GM18951 (cell line): ENCODE data around the gene TMPRSS15.

Source experiments
- POLR2A ChIP-seq: IDR thresholded peaks from 4 replicates; pipeline ENCODE4 v1.6.1; 2011; ENCODE audit warnings: mild to moderate bottlenecking; ENCODE audit not compliant: insufficient read length, insufficient read depth; ENCODE audit errors: extremely low read depth
- in situ Hi-C: fragments of 300-500 bp; cut with MboI; formaldehyde crosslinking; loops from one replicate; pipeline ENCODE4 v1.12.0; 2022; ENCODE audit warnings: low sequenced_read_pairs, mixed read lengths, inconsistent platforms; ENCODE audit not compliant: unreplicated experiment

The TMPRSS15 gene

DNA sequence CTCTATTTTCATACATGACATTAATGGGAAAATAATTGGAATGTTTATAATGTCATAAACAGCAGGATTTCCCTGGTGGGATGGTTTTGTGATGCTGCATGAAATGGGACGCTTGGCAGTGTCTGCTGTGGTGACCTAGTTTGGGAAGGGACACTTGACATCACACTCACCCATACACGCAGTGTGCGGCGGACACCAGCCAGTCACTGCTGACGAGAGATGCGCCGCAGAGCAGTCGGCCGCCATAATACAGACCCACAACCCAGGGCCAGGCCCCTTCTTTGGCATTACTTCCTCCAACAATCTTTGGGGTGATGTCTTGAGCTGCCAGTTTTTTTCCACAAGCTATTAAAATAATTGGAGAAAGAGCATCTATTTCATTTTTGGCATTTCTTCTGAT lies 109.5 kb downstream of the TMPRSS15 start:
- TF ChIP-seq POLR2A = no peak
- in situ Hi-C loops = no loop called here

DNA sequence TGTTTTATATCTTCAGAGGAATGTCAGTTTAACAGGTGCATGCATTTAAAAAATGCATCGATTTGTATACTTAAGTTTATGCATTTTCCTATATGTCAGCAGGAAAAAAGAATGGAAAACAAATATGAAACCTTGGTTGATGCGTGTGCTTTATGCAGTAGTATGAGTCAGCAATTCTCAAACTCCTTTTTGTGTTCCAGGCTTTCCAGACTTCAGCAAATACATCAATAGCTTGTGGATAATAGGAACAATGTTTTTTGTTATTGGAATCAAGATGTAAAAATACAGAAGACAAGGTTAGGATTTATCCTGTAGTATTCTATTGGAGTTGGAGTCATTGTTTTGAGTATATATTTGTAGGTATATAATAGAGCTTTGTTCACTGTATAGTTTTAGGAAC lies 113.7 kb downstream of the TMPRSS15 start:
- TF ChIP-seq POLR2A = no peak
- in situ Hi-C loops = no loop called here

DNA sequence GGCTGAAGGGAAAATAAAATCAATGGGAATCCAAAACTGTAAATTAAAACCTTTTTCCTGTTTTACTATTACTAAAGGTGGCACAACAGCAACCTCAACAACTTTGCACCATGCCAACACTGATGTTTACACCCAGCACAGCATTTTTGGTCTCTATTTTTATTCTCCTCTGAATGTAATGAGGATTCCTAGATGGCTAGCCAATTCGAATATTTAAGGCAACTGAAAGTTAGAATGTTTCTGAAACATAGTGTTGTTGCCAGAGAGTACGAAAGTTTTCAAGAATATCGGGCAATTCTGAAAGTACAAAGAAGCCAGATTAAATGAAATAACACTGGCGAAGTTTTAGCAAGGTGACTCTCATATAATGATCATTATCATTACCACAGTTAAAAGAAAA lies 118.2 kb downstream of the TMPRSS15 start:
- in situ Hi-C loops = no loop called here
- TF ChIP-seq POLR2A = no peak

DNA sequence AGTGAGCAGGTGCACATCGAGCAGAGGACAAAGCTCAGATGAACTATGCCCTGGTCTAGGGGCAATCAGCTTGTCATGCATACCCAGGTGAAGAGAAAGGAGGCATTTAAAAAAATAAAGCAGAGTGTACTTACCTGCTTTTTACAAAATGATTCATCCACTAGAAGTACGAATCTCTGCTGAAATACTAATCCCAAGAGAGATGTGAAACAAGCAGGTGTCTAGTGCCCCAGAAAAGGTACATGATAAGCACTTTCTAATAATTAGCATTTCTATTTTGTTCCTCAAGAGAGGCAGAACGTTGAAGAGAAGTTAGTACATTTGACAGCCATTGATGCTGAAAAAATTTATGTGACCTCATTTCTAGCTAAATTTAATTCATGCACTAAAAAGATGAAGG lies 127.8 kb downstream of the TMPRSS15 start:
- no peak for TF ChIP-seq POLR2A
- in situ Hi-C loops = no loop called here

DNA sequence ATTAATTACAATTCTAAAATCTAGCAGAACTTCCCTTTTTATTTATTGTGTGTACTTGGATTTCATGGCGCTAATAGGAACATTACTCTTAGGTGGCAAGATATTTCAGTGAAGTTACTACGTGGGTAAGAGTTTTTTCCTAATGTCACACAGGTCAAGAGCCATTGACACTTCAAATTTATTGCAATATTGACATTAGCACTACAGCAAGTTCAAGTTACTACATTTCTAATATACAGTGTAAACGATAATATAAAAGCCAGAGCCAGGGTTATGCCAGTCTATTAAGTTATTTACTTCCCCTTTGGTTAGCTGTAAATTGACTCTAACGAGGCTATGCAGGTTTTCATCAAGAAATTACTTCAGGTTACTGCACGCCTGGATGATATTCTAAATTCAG lies 129.2 kb downstream of the TMPRSS15 start:
- TF ChIP-seq POLR2A = no peak
- in situ Hi-C loops = no loop called here

DNA sequence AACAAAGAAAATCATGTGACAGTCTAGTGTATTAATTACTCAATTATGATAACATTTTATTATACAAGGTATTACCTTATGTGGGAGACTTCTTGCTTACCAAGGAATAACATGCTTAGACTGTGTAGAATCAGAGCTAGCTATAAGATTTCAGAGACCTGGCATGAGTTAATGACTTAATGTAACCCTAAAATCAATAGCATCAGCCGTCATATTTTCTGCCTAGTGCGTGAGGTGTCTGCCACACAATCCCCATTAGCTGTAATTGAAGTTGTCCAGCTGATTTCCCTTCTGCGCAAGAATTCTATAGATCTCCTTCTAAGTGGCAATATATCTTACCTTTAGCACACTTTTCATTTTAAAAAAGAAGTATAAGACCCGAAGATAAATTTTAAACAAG lies 130.2 kb downstream of the TMPRSS15 start:
- TF ChIP-seq POLR2A = no peak
- in situ Hi-C loops = no loop called here

DNA sequence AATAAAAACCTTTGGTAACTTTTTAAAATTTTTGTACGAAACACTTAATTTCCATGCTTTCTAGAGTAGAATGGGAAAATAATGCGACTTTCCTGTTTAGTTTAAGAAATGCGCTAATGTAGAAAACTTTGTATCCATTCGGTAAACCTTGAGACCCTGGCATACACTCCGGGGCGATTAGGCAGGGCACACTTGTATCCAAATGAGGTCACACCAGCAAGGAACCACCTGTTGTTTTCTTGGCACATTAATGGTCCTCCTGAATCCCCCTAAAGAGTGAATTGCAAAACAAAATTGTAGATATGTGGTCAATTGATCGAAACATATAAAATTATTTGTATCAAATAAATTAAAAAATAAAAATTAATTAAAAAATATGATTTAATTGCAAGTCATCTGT lies 133.7 kb downstream of the TMPRSS15 start:
- in situ Hi-C loops = no loop called here
- TF ChIP-seq POLR2A = no peak

DNA sequence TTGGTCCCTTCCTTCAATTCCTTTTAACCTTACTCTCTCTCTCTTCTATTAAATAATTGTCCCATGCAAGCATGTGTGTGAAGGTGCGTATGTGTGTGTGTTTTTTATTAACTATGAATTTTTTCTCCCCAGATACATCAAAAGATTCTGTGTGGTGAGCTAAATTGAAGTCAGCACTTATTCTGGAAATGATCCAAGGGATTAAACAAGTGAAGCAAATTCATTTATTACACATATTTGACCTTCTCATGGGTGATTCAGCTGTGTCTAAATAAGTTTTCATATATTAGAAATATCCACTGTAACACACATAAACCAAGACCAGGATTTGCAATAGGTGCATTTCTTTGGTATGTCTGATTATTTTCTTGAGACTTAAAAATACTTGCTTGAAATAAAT lies 134.7 kb downstream of the TMPRSS15 start:
- in situ Hi-C loops = no loop called here
- no peak for TF ChIP-seq POLR2A

DNA sequence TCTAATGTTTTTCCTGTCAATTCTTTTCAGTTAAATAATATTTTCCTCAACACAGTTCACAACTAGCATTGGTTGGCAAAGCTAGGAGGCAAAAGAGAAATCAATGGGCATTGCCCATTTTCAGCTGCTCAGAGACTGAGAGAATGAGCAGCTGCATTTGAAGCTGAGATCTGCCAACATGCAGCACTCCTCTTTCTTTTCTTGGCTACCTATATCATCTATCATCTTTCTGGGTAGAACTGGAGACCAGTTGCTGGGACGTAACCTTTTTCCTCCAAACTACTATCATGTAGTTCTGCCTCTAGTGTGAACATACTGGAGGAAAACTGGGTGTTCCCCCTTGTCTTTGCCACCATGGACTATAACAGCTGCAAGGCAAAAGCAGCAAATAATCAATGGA lies 136.1 kb downstream of the TMPRSS15 start:
- TF ChIP-seq POLR2A = no peak
- in situ Hi-C loops = no loop called here

DNA sequence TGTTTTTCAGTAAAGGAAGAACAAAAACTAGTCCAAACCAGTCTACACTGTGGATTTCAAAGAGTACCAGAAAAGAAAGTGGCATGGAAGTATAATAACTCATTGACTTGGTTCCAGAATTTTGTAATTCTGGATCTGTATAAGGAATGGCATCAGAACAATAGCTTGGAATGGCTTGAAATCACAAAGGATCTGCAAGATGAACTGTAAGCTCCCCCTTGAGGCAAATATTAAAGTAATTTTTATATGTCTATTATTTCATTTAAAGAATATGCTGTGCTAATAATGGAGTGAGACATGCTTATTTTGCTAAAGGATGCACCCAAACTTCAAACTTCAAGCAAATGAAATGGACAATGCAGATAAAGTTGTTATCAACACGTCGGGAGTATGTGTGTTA lies 137.6 kb downstream of the TMPRSS15 start:
- no peak for TF ChIP-seq POLR2A
- in situ Hi-C loops = no loop called here

DNA sequence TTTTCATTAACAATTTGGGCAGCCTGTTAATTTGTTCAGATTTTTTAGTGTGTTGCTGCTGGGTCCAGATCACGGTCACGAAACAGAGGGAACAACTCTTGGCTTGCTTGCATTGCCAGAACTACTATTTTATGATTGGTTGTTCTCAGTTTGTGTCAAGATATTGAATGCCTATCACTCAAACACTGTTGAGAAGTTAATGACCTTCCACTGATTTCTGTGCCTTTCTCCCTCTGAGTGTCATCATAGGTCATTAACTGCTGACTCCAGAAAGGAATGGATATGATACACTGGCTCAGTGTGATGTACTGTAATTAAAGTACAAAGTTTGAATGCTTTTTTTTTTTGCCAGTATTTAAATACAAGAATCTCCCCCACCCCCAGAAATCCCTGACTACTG lies 149.8 kb downstream of the TMPRSS15 start:
- in situ Hi-C loops = no loop called here
- TF ChIP-seq POLR2A = no peak

DNA sequence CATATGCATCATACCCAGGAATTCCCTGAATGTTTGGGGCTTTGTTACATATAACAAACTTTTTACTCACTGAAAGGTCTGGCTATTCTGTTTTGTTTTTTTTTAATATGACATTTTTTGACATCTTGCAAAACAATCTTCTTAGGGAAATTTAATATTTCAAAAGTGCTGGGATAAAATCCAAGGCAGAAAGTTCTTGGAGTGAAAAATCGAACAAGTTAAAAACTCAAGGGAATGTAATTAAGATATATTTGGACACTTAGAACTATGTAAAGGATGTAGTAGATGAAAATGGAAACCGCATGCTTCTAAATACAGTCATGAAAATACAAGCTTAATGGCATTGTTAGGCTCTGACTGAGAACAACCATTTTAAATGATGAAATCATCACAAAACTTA lies 150.4 kb downstream of the TMPRSS15 start:
- no peak for TF ChIP-seq POLR2A
- in situ Hi-C loops = no loop called here

DNA sequence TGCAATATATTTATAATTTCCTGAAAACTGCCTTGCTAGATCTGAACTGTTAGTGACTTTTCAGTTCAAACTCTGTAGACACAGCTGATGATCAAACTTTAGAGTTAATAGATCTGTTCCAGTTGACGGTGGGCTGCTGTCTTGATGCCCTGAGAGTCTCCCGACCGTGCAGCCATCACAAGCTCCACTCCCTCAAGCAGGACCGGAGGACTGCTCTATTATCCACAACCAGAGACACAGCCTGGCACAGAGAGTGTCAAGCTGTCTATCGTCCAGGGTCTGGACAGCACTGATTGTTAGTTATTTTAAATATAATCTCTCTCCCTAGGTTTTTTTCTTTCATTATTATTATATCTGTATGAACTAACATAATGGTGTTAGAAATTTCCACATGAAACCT lies 150.9 kb downstream of the TMPRSS15 start:
- no peak for TF ChIP-seq POLR2A
- in situ Hi-C loops = no loop called here

DNA sequence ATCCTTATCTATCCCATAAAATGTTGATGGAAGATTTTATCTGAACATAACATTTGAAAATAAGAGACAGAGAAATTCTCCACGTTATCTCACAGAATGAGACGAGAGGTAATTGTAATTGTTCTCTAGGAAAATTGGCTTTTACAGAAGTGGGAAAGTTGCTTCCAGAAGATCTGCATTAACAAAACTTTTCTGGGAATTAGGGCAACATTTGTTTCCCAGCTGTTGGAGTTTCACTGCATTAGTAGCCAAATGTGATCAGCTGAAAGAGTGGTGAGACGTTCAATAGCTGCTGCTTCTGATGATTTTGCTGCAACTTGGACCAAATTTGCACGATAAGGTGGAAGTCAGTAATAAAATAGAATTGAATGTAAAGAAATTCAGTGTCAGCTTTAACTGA lies 151.3 kb downstream of the TMPRSS15 start:
- TF ChIP-seq POLR2A = no peak

DNA sequence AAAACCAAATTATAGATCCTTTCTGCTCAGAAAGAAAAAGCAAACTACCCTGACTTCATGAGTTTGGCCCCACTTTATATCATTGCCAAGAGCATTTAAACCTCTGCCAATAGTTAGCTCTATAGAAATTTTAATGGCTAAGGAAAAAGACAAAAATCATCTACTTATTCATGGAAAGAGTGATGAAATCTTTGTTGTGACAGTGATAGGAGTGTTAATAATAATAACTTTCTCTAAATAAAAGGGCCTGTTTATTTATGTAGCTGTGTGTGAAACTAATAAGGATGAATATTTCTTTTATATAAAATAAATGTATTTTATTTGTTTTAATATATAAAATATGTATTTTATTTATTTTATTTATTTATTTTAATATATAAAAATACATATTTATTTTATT lies 152.5 kb downstream of the TMPRSS15 start:
- no peak for TF ChIP-seq POLR2A

More for the DNA sequence above, 151.3 kb downstream of the TMPRSS15 start:
- in situ Hi-C loops = no loop called here

More for the DNA sequence above, 152.5 kb downstream of the TMPRSS15 start:
- in situ Hi-C loops = no loop called here
